GM12878 (cell line): ENCODE data around the gene STAT4. TPM values are rescaled to one million over a fixed set of nuclear protein-coding genes. Genes with fewer than 3 reads are reported as not detected.

Source experiments
- ATAC-seq: fragments of 200-7000 bp; cut with Tn5 transposase; 3 replicates; pipeline ENCODE4 v1.9.1; 2020; ENCODE audit warnings: mild to moderate bottlenecking, moderate library complexity
- BruUV-seq: library from RNA; stranded (reverse); fragments of 400-500 nt; replicated peaks from 2 replicates; lab custom pipeline; 2021; lab: Mats Ljungman, UMichigan
- CTCF ChIA-PET: fragments of 300-600 bp; sonication (Branson Sonifier 250); formaldehyde crosslinking; extraction: SDS; loops from one replicate; lab custom pipeline; 2021; ENCODE audit warnings: inconsistent platforms; lab: Yijun Ruan, JAX
- POLR2A ChIA-PET: fragments of 350-600 bp; formaldehyde crosslinking; extraction: SDS; loops from one replicate; lab custom pipeline; 2021; ENCODE audit warnings: inconsistent platforms; lab: Charles Lee
- RAD21 ChIA-PET: fragments of 300-600 bp; sonication (Branson Sonifier 250); formaldehyde crosslinking; loops from one replicate; lab custom pipeline; 2023; ENCODE audit warnings: antibody characterized with exemption; ENCODE audit not compliant: unreplicated experiment; lab: Charles Lee
- SMC1A ChIA-PET: fragments of 300-600 bp; sonication (Branson Sonifier 250); formaldehyde crosslinking; loops from one replicate; lab custom pipeline; 2023; ENCODE audit not compliant: unreplicated experiment, uncharacterized antibody; lab: Charles Lee
- DNase-seq: peaks from one replicate; pipeline ENCODE4 v3.0.0-alpha.2; 2011; ENCODE audit warnings: low read depth, low spot score
- FAIRE-seq: peaks from 3 replicates; lab custom pipeline; 2011; peaks lifted over from hg19 to GRCh38; lab: Jason Lieb, UNC
- H2AFZ ChIP-seq: 2 replicates; pipeline ENCODE4 v1.6.0; 2011; ENCODE audit warnings: low read depth, low read length, control low read depth; ENCODE audit not compliant: control insufficient read depth
- H3K27ac ChIP-seq: 2 replicates; pipeline ENCODE4 v1.5.1; 2011; ENCODE audit warnings: control low read depth; ENCODE audit not compliant: control insufficient read depth, insufficient read depth
- H3K27me3 ChIP-seq, 2 experiments: replicated peaks in 1 of 2; 2 replicates each; pipeline versions ENCODE4 v1.6.0 to v1.6.1; 2011; ENCODE audit warnings: low read length in 1 of 2; ENCODE audit not compliant: control insufficient read depth in 2 of 2, insufficient read depth in 2 of 2
- H3K36me3 ChIP-seq, 2 experiments: 2 replicates each; pipeline ENCODE4 v1.5.1; 2011; ENCODE audit warnings: low read length in 1 of 2; ENCODE audit not compliant: control insufficient read depth in 2 of 2, insufficient read depth in 2 of 2
- H3K4me1 ChIP-seq: 2 replicates; pipeline ENCODE4 v1.6.1; 2011; ENCODE audit warnings: mild to moderate bottlenecking, low read length, moderate library complexity, mixed read lengths; ENCODE audit not compliant: control insufficient read depth, insufficient read depth
- H3K4me2 ChIP-seq: 2 replicates; pipeline ENCODE4 v1.6.0; 2011; ENCODE audit warnings: control low read depth; ENCODE audit not compliant: control insufficient read depth, insufficient read depth
- H3K4me3 ChIP-seq: fragments of 200-600 bp; sonication (generic); 2 replicates; pipeline ENCODE4 v1.5.1; 2016
- H3K79me2 ChIP-seq: 2 replicates; pipeline ENCODE4 v1.6.0; 2011; ENCODE audit warnings: low read length; ENCODE audit not compliant: control insufficient read depth, insufficient read depth
- H3K9ac ChIP-seq: 2 replicates; pipeline ENCODE4 v1.8.0; 2011; ENCODE audit warnings: low read length, control low read depth, mixed read lengths; ENCODE audit not compliant: control insufficient read depth, insufficient read depth
- H3K9me3 ChIP-seq: replicated peaks from 3 replicates; pipeline ENCODE4 v1.5.1; 2011; ENCODE audit warnings: mild to moderate bottlenecking, low read length; ENCODE audit not compliant: control insufficient read depth, insufficient read depth
- H4K20me1 ChIP-seq: 2 replicates; pipeline ENCODE4 v1.6.0; 2011; ENCODE audit not compliant: control insufficient read depth, insufficient read depth
- CEBPZ ChIP-seq: fragments of 150-350 bp; IDR thresholded peaks from 2 replicates; pipeline ENCODE4 v1.6.1; 2016; ENCODE audit warnings: low read depth, low read length
- ELK1 ChIP-seq: IDR thresholded peaks from 2 replicates; pipeline ENCODE4 v1.6.1; 2012; ENCODE audit warnings: low read depth, low read length, improper control_type of control experiment
- MYB ChIP-seq: fragments of 150-350 bp; IDR thresholded peaks from 2 replicates; pipeline ENCODE4 v1.6.1; 2014; ENCODE audit warnings: mild to moderate bottlenecking, low read depth, low read length, borderline replicate concordance
- PBX3 ChIP-seq: IDR thresholded peaks from 2 replicates; pipeline ENCODE4 v1.6.1; 2011; ENCODE audit warnings: mild to moderate bottlenecking, low read depth, low read length, moderate library complexity; ENCODE audit not compliant: insufficient replicate concordance
- POLR2A ChIP-seq: IDR thresholded peaks from 2 replicates; pipeline ENCODE4 v1.6.1; 2011; ENCODE audit warnings: low read depth, mild to moderate bottlenecking, low read length
- POLR2AphosphoS5 ChIP-seq: IDR thresholded peaks from 2 replicates; pipeline ENCODE4 v1.6.1; 2011; ENCODE audit warnings: mild to moderate bottlenecking, low read length, inconsistent platforms
- RUNX3 ChIP-seq: IDR thresholded peaks from 2 replicates; pipeline ENCODE4 v1.6.1; 2012; ENCODE audit warnings: low read length, inconsistent platforms
- SMAD5 ChIP-seq: IDR thresholded peaks from 2 replicates; pipeline ENCODE4 v1.6.1; 2016; ENCODE audit warnings: antibody characterized with exemption, low read depth
- TAF1 ChIP-seq: IDR thresholded peaks from 2 replicates; pipeline ENCODE4 v1.6.1; 2011; ENCODE audit warnings: mild to moderate bottlenecking, low read depth, low read length, borderline replicate concordance
- ZBED1 ChIP-seq: IDR thresholded peaks from 2 replicates; pipeline ENCODE4 v1.6.1; 2016; ENCODE audit warnings: borderline replicate concordance
- ZZZ3 ChIP-seq: IDR thresholded peaks from 2 replicates; pipeline ENCODE4 v1.6.1; 2011; ENCODE audit warnings: low read depth; ENCODE audit not compliant: control insufficient read depth, insufficient read length
- WGBS: methylation state at CpG from one replicate; pipeline ENCODE4 v1.1.6; 2016; ENCODE audit warnings: low lambda C conversion rate; ENCODE audit not compliant: insufficient replicate concordance, insufficient coverage; ENCODE audit errors: missing lambda C conversion rate; 5-methylcytosine and 5-hydroxymethylcytosine counted together
- in situ Hi-C: fragments of 300-500 bp; cut with MboI; formaldehyde crosslinking; loops from 9 replicates; pipeline ENCODE4 v1.14.3; 2018; ENCODE audit warnings: mixed read lengths
- intact Hi-C: fragments of 100-400 bp; cut with micrococcal nuclease; formaldehyde crosslinking; loops from one replicate; pipeline ENCODE4 v1.14.2; 2022; ENCODE audit not compliant: unreplicated experiment
- polyA plus RNA-seq, 11 experiments: library from polyadenylated mRNA; depleted of rRNA in 4 of 11; unstranded in 6 of 11; stranded (reverse) in 5 of 11; fragments of >200 nt; fragmentation: Nextera tagmentation in 4 of 11; fragmentation: Illumina TruSeq in 1 of 11; extraction: Ambion mirVana in 4 of 11; extraction: Trizol in 1 of 11; gene quantifications; 1 replicate in 1 of 11; 2 replicates in 10 of 11; pipeline versions ENCODE4 v1.2.1 to v1.2.3, GENCODE V29; 2011 to 2016; ENCODE audit warnings: inconsistent platforms in 2 of 11, missing spikeins in 2 of 11, low read depth in 1 of 11
- total RNA-seq, 4 experiments: library from RNA; depleted of rRNA in 3 of 4; stranded (reverse); fragments of >200 nt in 3 of 4; fragmentation: Illumina TruSeq in 1 of 4; extraction: Trizol in 1 of 4; gene quantifications; 2 replicates each; pipeline versions ENCODE4 v1.2.1 to v1.2.3, GENCODE V29; 2013 to 2021

The STAT4 gene
- total and polyA plus RNA-seq, 10 of the 15 experiments (the other 5 are each of a cell fraction or from before 2014, with no cell fraction given) = 3.1 to 9.3 (median 7.1) TPM

GRCh38 chr2:191003405-191004309 lies 147.1 kb downstream of the STAT4 start:
- no peaks in the 10 kb centered on the region for H3K27me3 ChIP-seq
- peaks cover 49% of the 10 kb centered on the region for H3K79me2 ChIP-seq
- no peak overlapping the region for H3K9ac ChIP-seq
- ChIA-PET RAD21 (interaction anchor here (0.9 kb wide), 1 partner anchor 16 kb away, joined by 3 read pairs; no protein-coding TSS in a partner anchor), SMC1A (interaction anchor here (1.0 to 2.3 kb wide), 4 partner anchors 9 to 152 kb away, joined by 3 to 9 read pairs (median 6); partner anchors contain the start of gene STAT1), POLR2A (interaction anchor here (1.2 to 1.3 kb wide), 2 partner anchors 8 to 103 kb away, joined by 3 to 10 read pairs; no protein-coding TSS in a partner anchor), CTCF (interaction anchor here (1.2 to 1.6 kb wide), 3 partner anchors 11 to 36 kb away, joined by 3 to 5 read pairs (median 4); no protein-coding TSS in a partner anchor)
- intact Hi-C loops (no loop called here), in situ Hi-C loops (no loop called here)
- peaks cover 25% of the 10 kb centered on the region; the same call in 1 of the 2 replicates for H4K20me1 ChIP-seq
- peaks cover 27% of the 10 kb centered on the region for H3K9me3 ChIP-seq
- H3K4me2 ChIP-seq = peak overlapping the region; percentile 7; the same call in 1 of the 2 replicates
- no peaks in the 10 kb centered on the region; the same call in 1 of the 2 replicates for H3K4me1 ChIP-seq
- H2AFZ ChIP-seq = no peak overlapping the region
- H3K36me3 ChIP-seq = peaks cover 33 to 88% of the 10 kb centered on the region in 2 experiments
- no peak for DNase-seq
- WGBS = 96% methylated on average over 6 of the region's 6 CpGs
- BruUV-seq = no TSS peak
- no peak for FAIRE-seq
- no peak overlapping the region for H3K4me3 ChIP-seq
- TF ChIP-seq PBX3 (no peak), RUNX3 (no peak), ZZZ3 (no peak), TAF1 (no peak), ELK1 (no peak), MYB (no peak), SMAD5 (peak; percentile 45; the same call in 1 of the 2 replicates), POLR2AphosphoS5 (peak; percentile 63), CEBPZ (no peak), ZBED1 (no peak), POLR2A (peak; percentile 63; the same call in 1 of the 2 replicates)
- H3K27ac ChIP-seq = no peak overlapping the region
- ATAC-seq = peak; percentile 13
